ENCODE measurements around the gene ABCB4.

GRCh38 chr7:87463982-87464381 is 11.5 kb downstream of the ABCB4 start:
- TF ChIP-seq PATZ1 (CRISPR knock-in tag; IDR thresholded peaks at IDR 0.05; ENCODE audit: borderline replicate concordance): no peak
- no peak for TF ChIP-seq CREB5 (CRISPR knock-in tag; IDR thresholded peaks at IDR 0.05; ENCODE audit: low read depth)
- TF ChIP-seq ZFP30 (CRISPR knock-in tag; IDR thresholded peaks at IDR 0.05): no peak
- TF ChIP-seq CSRNP3 (CRISPR knock-in tag; IDR thresholded peaks at IDR 0.05): no peak
- TF ChIP-seq ZC3H10 (CRISPR knock-in tag; IDR thresholded peaks at IDR 0.05): no peak
- no peak for TF ChIP-seq TOX (CRISPR knock-in tag; IDR thresholded peaks at IDR 0.05; ENCODE audit: borderline replicate concordance)
